Measurements from ENCODE around the gene NUTM2F.

NUTM2F gene

DNA sequence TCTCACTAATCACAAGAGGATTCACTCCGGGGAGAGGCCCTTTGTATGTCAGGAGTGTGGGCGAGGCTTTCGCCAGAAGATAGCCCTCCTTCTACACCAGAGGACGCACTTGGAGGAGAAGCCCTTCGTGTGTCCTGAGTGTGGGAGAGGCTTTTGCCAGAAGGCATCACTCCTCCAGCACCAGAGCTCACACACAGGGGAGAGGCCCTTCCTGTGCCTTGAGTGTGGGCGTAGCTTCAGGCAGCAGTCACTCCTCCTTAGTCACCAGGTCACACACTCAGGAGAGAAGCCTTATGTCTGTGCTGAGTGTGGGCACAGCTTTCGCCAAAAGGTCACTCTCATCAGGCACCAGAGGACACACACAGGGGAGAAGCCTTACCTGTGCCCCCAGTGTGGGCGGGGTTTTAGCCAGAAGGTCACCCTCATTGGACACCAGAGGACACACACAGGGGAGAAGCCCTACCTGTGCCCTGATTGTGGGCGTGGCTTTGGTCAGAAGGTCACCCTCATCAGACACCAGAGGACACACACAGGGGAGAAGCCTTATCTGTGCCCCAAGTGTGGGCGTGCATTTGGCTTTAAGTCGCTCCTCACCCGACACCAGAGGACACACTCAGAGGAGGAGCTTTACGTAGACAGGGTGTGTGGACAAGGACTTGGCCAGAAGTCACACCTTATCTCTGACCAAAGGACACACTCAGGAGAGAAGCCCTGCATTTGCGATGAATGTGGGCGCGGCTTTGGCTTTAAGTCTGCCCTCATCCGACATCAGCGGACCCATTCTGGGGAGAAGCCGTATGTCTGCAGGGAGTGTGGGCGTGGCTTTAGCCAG lies 27.8 kb downstream of the NUTM2F start:
- Histone ChIP-seq H3K9me3 (ENCODE audit: control insufficient read depth, insufficient read depth, low read depth, low read length) (no peaks in the 10 kb centered on the region), H3K4me3 (ENCODE audit: low read depth, low read length) (no peak overlapping the region), H3K36me3 (ENCODE audit: control insufficient read depth in 2 of 2, insufficient read depth in 1 of 2, low read length in 2 of 2) (no peaks in the 10 kb centered on the region), H3K4me1 (ENCODE audit: control insufficient read depth, insufficient read depth, low read length) (no peaks in the 10 kb centered on the region), H3K27ac (ENCODE audit: extremely low read depth, low read depth, low read length) (no peak overlapping the region)
- ChIA-PET CTCF (interaction anchor here (0.7 kb wide), 1 partner anchor 13 kb away, joined by 6 read pairs; no protein-coding TSS in a partner anchor), POLR2A (no interaction called here)
- TF ChIP-seq ZFHX2 (tag by site-specific recombination; conservative IDR thresholded peaks at IDR 0.05) (peak; percentile 65), ZFP41 (tag by site-specific recombination; IDR thresholded peaks at IDR 0.05; ENCODE audit: borderline replicate concordance) (no peak), ZIC2 (tag by site-specific recombination; IDR thresholded peaks at IDR 0.05) (no peak), ZNF510 (tag by site-specific recombination; IDR thresholded peaks at IDR 0.05; ENCODE audit: insufficient replicate concordance) (no peak), EGR2 (tag by site-specific recombination; IDR thresholded peaks at IDR 0.05; ENCODE audit: low read depth) (peak; percentile 64), ZNF354C (tag by site-specific recombination; IDR thresholded peaks at IDR 0.05; ENCODE audit: borderline replicate concordance, low read depth) (no peak), ZNF324 (tag by site-specific recombination; IDR thresholded peaks at IDR 0.05) (no peak), ZNF629 (tag by site-specific recombination; IDR thresholded peaks at IDR 0.05) (no peak), GLI4 (tag by site-specific recombination; IDR thresholded peaks at IDR 0.05) (no peak), ZNF37A (tag by site-specific recombination; IDR thresholded peaks at IDR 0.05) (no peak), ZNF426 (tag by site-specific recombination; IDR thresholded peaks at IDR 0.05) (no peak), ZNF140 (tag by site-specific recombination; IDR thresholded peaks at IDR 0.05) (no peak)
- TF ChIP-seq, protein P1, sequence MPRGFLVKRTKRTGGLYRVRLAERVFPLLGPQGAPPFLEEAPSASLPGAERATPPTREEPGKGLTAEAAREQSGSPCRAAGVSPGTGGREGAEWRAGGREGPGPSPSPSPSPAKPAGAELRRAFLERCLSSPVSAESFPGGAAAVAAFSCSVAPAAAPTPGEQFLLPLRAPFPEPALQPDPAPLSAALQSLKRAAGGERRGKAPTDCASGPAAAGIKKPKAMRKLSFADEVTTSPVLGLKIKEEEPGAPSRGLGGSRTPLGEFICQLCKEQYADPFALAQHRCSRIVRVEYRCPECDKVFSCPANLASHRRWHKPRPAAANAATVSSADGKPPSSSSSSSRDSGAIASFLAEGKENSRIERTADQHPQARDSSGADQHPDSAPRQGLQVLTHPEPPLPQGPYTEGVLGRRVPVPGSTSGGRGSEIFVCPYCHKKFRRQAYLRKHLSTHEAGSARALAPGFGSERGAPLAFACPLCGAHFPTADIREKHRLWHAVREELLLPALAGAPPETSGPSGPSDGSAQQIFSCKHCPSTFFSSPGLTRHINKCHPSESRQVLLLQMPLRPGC (tag by site-specific recombination; IDR thresholded peaks at IDR 0.05) = no peak
- TF ChIP-seq, protein P2, sequence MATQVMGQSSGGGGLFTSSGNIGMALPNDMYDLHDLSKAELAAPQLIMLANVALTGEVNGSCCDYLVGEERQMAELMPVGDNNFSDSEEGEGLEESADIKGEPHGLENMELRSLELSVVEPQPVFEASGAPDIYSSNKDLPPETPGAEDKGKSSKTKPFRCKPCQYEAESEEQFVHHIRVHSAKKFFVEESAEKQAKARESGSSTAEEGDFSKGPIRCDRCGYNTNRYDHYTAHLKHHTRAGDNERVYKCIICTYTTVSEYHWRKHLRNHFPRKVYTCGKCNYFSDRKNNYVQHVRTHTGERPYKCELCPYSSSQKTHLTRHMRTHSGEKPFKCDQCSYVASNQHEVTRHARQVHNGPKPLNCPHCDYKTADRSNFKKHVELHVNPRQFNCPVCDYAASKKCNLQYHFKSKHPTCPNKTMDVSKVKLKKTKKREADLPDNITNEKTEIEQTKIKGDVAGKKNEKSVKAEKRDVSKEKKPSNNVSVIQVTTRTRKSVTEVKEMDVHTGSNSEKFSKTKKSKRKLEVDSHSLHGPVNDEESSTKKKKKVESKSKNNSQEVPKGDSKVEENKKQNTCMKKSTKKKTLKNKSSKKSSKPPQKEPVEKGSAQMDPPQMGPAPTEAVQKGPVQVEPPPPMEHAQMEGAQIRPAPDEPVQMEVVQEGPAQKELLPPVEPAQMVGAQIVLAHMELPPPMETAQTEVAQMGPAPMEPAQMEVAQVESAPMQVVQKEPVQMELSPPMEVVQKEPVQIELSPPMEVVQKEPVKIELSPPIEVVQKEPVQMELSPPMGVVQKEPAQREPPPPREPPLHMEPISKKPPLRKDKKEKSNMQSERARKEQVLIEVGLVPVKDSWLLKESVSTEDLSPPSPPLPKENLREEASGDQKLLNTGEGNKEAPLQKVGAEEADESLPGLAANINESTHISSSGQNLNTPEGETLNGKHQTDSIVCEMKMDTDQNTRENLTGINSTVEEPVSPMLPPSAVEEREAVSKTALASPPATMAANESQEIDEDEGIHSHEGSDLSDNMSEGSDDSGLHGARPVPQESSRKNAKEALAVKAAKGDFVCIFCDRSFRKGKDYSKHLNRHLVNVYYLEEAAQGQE (tag by site-specific recombination; IDR thresholded peaks at IDR 0.05) = no peak
- TF ChIP-seq, protein P3, sequence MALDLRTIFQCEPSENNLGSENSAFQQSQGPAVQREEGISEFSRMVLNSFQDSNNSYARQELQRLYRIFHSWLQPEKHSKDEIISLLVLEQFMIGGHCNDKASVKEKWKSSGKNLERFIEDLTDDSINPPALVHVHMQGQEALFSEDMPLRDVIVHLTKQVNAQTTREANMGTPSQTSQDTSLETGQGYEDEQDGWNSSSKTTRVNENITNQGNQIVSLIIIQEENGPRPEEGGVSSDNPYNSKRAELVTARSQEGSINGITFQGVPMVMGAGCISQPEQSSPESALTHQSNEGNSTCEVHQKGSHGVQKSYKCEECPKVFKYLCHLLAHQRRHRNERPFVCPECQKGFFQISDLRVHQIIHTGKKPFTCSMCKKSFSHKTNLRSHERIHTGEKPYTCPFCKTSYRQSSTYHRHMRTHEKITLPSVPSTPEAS (tag by site-specific recombination; IDR thresholded peaks at IDR 0.05) = no peak
- TF ChIP-seq, protein P4, sequence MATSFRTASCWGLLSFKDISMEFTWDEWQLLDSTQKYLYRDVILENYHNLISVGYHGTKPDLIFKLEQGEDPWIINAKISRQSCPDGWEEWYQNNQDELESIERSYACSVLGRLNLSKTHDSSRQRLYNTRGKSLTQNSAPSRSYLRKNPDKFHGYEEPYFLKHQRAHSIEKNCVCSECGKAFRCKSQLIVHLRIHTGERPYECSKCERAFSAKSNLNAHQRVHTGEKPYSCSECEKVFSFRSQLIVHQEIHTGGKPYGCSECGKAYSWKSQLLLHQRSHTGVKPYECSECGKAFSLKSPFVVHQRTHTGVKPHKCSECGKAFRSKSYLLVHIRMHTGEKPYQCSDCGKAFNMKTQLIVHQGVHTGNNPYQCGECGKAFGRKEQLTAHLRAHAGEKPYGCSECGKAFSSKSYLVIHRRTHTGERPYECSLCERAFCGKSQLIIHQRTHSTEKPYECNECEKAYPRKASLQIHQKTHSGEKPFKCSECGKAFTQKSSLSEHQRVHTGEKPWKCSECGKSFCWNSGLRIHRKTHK (tag by site-specific recombination; IDR thresholded peaks at IDR 0.05) = no peak
